Measurements from ENCODE around the gene RABEPK. TPM values are rescaled to one million over a fixed set of nuclear protein-coding genes. Genes with fewer than 3 reads are reported as not detected.

Gene RABEPK
- total and polyA plus RNA-seq, 10 of the 15 experiments (the other 5 are each of a cell fraction or from before 2014, with no cell fraction given), result 26.9 to 59.8 (median 39.4) TPM

DNA sequence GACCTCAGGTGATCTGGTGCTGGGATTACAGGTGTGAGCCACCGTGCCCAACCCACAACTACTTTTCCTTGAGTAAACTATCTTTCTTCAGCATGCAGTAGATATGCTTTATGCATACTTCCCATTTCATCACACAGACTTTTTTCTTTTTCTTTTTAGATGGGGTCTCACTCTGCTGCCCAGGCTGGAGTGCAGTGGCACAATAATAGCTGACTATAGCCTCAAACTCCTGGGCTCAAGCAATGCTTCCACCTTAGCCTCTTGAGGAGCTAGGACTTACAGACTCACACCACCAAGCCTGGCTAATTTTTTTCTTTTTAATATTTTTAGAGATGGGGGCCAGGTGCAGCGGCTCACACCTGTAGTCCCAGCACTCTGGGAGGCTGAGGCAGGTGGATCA, 33.6 kb upstream of the RABEPK start:
- CTCF ChIA-PET, result no interaction called here
- no peaks in the 10 kb centered on the region; the same call in 1 of the 2 replicates for H3K79me2 ChIP-seq (ENCODE audit: control insufficient read depth, insufficient read depth, low read length)
- TF ChIP-seq, protein P1, sequence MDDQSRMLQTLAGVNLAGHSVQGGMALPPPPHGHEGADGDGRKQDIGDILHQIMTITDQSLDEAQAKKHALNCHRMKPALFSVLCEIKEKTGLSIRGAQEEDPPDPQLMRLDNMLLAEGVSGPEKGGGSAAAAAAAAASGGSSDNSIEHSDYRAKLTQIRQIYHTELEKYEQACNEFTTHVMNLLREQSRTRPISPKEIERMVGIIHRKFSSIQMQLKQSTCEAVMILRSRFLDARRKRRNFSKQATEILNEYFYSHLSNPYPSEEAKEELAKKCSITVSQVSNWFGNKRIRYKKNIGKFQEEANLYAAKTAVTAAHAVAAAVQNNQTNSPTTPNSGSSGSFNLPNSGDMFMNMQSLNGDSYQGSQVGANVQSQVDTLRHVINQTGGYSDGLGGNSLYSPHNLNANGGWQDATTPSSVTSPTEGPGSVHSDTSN (IDR thresholded peaks at IDR 0.05; ENCODE audit: insufficient replicate concordance, low read depth, low read length), result no peak
- no peak for TF ChIP-seq SMARCA5 (IDR thresholded peaks at IDR 0.05)
- TF ChIP-seq, protein P2, sequence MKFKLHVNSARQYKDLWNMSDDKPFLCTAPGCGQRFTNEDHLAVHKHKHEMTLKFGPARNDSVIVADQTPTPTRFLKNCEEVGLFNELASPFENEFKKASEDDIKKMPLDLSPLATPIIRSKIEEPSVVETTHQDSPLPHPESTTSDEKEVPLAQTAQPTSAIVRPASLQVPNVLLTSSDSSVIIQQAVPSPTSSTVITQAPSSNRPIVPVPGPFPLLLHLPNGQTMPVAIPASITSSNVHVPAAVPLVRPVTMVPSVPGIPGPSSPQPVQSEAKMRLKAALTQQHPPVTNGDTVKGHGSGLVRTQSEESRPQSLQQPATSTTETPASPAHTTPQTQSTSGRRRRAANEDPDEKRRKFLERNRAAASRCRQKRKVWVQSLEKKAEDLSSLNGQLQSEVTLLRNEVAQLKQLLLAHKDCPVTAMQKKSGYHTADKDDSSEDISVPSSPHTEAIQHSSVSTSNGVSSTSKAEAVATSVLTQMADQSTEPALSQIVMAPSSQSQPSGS (IDR thresholded peaks at IDR 0.05; ENCODE audit: low read length), result no peak
- TF ChIP-seq GATAD2B (conservative IDR thresholded peaks at IDR 0.05; ENCODE audit: low read depth), result no peak
- TF ChIP-seq SPI1 (IDR thresholded peaks at IDR 0.05; ENCODE audit: borderline replicate concordance, insufficient read depth, low read depth, low read length), result no peak
- no peak for TF ChIP-seq YY1 (IDR thresholded peaks at IDR 0.05; ENCODE audit: low read depth, low read length)
- TF ChIP-seq ZZZ3 (IDR thresholded peaks at IDR 0.05; ENCODE audit: control insufficient read depth, insufficient read length, low read depth), result no peak
- TF ChIP-seq, protein P3, sequence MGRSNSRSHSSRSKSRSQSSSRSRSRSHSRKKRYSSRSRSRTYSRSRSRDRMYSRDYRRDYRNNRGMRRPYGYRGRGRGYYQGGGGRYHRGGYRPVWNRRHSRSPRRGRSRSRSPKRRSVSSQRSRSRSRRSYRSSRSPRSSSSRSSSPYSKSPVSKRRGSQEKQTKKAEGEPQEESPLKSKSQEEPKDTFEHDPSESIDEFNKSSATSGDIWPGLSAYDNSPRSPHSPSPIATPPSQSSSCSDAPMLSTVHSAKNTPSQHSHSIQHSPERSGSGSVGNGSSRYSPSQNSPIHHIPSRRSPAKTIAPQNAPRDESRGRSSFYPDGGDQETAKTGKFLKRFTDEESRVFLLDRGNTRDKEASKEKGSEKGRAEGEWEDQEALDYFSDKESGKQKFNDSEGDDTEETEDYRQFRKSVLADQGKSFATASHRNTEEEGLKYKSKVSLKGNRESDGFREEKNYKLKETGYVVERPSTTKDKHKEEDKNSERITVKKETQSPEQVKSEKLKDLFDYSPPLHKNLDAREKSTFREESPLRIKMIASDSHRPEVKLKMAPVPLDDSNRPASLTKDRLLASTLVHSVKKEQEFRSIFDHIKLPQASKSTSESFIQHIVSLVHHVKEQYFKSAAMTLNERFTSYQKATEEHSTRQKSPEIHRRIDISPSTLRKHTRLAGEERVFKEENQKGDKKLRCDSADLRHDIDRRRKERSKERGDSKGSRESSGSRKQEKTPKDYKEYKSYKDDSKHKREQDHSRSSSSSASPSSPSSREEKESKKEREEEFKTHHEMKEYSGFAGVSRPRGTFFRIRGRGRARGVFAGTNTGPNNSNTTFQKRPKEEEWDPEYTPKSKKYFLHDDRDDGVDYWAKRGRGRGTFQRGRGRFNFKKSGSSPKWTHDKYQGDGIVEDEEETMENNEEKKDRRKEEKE (IDR thresholded peaks at IDR 0.05), result no peak
- no peak for TF ChIP-seq ZNF207 (IDR thresholded peaks at IDR 0.05; ENCODE audit: borderline replicate concordance)
- TF ChIP-seq SMC3 (IDR thresholded peaks at IDR 0.05; ENCODE audit: borderline replicate concordance, low read length), result no peak
- TF ChIP-seq TAF1 (IDR thresholded peaks at IDR 0.05; ENCODE audit: borderline replicate concordance, low read depth, low read length), result no peak
- no peak for TF ChIP-seq EZH2 (IDR thresholded peaks at IDR 0.05; ENCODE audit: borderline replicate concordance, control insufficient read depth, low read depth, low read length)
- TF ChIP-seq, protein P4, sequence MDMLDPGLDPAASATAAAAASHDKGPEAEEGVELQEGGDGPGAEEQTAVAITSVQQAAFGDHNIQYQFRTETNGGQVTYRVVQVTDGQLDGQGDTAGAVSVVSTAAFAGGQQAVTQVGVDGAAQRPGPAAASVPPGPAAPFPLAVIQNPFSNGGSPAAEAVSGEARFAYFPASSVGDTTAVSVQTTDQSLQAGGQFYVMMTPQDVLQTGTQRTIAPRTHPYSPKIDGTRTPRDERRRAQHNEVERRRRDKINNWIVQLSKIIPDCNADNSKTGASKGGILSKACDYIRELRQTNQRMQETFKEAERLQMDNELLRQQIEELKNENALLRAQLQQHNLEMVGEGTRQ (IDR thresholded peaks at IDR 0.05; ENCODE audit: borderline replicate concordance, low read depth, low read length), result no peak
- no peak for TF ChIP-seq CBFB (IDR thresholded peaks at IDR 0.05; ENCODE audit: low read depth)

More for the DNA sequence above, 33.6 kb upstream of the RABEPK start:
- Histone ChIP-seq H3K4me3 (no peak overlapping the region), H3K4me2 (ENCODE audit: control insufficient read depth, insufficient read depth) (no peak overlapping the region), H3K27me3 (replicated peaks in 1 of 2; ENCODE audit: control insufficient read depth in 2 of 2, insufficient read depth in 2 of 2, low read length in 1 of 2) (no peaks in the 10 kb centered on the region), H3K9ac (ENCODE audit: control insufficient read depth, insufficient read depth, low read length) (no peak overlapping the region), H4K20me1 (ENCODE audit: control insufficient read depth, insufficient read depth) (no peaks in the 10 kb centered on the region), H3K9me3 (replicated peaks; ENCODE audit: control insufficient read depth, insufficient read depth, low read length) (no peaks in the 10 kb centered on the region), H3K36me3 (ENCODE audit: control insufficient read depth in 2 of 2, insufficient read depth in 2 of 2, low read length in 1 of 2) (no peaks in the 10 kb centered on the region; a peak in 1 of 4 replicates), H2AFZ (ENCODE audit: control insufficient read depth, low read depth, low read length) (no peak overlapping the region), H3K4me1 (ENCODE audit: control insufficient read depth, insufficient read depth, low read length) (no peaks in the 10 kb centered on the region), H3K27ac (ENCODE audit: control insufficient read depth, insufficient read depth) (no peak overlapping the region)
- intact Hi-C loops (cut with micrococcal nuclease; ENCODE audit: unreplicated experiment) (no loop called here), in situ Hi-C loops (cut with MboI) (no loop called here)
- DNase-seq (ENCODE audit: low read depth, low spot score) (no peak), ATAC-seq (no peak), FAIRE-seq (no peak)
- ChIA-PET RAD21 (ENCODE audit: unreplicated experiment) (no interaction called here), POLR2A (no interaction called here), SMC1A (ENCODE audit: uncharacterized antibody, unreplicated experiment) (interaction anchor here (0.6 kb wide), 1 partner anchor 161 kb away, joined by 3 read pairs; no protein-coding TSS in a partner anchor)
- no TSS peak for BruUV-seq (replicated peaks)
- 48% methylated on average over 2 of the region's 2 CpGs for WGBS (ENCODE audit: insufficient coverage, insufficient replicate concordance, low lambda C conversion rate, missing lambda C conversion rate)
